CD4-positive, alpha-beta T cell treated with Interleukin-4 for 1 hour (primary cell): Measurements from ENCODE around the gene RAC3.

Experiments
- DNase-seq, 2 donors: peaks; one replicate each; pipeline ENCODE4 v3.0.0-alpha.2; 2020 to 2022

Gene RAC3

DNA sequence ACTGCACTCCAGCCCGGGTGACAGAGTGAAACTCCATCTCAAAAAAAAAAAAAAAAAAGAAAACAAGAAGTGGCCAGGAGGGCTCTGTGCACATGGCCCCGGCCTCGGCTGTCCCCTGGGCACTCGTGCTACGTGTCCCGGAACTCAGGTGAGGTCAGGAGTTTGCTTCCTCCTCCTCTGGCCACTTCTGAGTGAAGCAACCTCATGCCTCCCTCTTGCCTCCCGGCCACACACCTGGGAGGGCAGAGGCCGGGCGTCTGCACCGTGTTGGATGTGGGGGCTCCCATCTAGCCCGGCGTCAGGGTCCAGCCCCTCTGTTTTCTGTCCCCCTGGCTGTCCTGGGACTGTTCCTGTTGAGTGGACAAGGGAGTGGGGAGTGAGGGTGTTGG lies 31.9 kb upstream of the RAC3 start:
- no peak for DNase-seq

DNA sequence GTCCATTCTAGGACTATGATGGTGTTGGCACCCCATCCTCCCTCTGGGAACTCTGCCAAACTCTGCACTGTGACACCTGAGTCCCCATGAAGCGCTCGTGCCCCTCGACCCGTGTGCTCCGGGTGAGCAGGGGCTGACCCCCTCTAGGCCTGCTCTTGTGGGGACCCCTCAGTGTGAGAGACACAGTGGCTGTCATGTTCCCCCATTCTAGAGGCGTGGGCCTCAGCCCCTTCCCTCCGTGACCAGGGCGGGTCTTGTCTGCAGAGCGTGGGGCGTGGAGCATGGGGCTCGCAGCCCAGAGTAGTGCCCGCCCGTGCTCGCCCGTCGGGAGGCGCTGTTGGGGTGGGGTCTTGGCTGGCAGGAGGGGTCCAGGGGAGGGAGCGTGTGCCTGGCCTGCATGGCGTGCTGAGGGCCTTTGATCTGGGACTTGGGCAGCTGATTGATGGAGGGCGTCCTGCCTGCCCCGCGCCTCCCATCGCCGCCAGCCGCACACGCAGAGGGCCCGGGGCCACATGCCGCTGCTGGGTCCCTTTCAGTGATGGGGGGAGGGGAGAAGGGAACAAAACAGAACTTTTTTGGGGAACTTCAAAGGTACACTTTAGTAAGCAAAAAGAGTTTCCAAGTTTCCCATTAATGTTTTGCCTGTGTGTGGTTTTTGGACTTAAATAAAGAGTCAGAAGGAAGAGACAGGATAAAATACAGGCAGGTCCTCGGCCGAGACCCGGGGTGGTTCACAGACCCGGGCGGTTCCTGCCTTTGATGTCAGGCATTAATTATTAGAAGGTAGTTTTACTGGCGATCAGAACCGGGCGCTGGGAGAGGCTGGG lies 31.3 kb upstream of the RAC3 start:
- no peak for DNase-seq

DNA sequence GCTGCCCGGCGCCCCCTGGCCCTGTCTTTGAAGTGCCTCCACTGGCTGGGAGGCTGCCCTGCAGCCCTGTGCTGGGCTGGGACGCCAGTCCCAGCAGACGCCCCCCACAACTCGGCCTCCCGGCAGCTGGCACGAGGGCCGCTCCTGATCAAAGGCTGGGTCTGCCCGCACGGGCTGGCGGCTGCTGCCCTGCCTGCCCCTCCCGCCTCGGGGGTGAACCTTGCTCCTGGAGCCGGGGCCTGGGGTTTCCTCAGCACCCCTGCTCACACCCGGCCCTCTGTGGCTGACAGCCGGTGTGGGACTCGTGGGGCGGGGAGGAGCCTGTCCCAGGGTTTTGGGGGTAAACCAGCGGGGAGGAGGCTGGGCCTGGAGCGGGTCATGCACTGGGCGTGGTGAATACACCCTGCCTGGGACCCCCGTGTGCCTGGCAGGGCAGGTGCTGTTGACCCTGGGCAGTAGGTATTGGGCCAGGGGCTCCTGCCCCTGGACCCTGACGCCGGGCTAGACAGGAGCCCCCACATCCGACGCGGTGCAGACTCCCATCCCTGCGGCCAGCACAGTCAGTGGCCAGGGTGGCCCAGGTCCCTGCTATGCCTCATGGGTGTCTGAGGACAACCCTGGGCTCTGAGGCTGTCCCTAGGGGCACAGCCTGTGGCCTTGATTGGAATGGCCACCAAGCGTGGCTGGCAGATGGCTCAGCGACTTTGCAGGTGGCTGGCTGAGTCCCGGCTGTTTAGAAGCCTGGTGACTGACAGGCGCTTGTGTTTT lies 30.5 kb upstream of the RAC3 start:
- no peak for DNase-seq

DNA sequence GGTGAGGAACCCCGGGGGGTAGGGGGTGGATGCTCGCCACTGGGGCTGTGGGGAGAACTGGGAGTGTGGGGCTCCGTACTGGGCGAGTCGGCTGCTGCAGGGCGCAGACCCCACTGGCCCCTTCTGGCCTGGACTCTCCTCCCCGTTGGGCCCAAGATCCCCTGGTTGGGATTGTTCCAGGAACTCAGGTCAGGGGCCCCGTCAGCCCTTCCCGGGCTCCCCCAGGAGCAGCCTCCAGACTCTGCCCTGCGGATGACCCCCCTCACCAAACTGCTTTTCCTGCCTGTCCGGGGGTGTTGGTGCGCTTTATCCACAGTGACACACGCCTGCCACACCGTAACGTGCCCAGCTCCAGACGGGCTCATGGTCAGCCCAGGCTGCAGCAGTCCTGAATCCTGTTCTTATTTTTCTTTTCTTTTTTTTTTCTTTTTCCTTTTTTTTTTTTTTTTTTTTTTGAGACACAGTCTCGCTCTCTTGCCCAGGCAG lies 29.9 kb upstream of the RAC3 start:
- DNase-seq: no peak

DNA sequence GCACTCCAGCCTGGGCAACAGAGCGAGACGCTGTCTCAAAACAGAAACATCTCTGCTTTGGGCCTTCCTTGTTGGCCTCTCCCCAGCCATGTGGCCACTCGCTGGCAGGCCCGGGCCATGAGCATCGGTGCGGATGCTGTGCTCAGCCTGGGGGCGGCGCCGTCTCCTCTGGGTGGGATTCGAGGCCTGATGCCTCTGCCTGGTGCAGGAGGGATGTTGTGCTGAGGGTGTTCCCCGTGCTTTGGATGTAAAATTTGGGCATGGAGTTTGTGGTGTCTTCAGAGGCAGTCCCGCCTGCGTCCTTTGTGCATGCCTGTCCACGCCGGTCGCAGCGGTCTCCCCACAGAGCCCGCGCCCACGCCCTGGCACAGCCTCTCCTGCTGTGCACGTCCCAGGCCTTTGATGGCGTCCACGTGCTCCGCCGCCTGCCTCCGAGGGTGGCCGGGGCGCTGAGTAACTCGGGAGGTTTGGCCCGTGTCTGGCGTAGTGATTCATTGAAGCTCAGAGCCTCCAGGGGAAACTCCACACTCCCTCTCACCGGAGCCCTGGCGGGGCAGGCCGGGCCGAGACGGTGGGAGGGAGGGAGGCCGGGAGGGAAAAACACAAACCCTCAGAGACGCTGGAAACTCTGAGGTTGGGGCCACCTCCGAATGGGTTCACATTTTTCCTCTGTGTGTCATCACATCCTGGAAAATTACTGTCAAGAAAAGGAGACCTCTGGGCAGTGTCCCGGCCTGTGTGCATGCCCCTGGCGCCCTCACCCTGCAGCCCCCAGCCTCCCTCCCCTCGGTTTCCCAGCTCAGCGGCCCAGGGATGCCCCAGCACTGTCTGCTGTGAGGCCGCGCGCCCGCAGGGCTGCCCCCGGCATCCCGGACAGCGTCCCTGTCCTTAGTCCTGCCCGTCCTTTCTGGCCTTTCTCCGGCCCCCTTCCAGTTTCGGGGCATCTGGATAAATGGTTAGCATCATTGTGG lies 27.8 kb upstream of the RAC3 start:
- DNase-seq: no peak

DNA sequence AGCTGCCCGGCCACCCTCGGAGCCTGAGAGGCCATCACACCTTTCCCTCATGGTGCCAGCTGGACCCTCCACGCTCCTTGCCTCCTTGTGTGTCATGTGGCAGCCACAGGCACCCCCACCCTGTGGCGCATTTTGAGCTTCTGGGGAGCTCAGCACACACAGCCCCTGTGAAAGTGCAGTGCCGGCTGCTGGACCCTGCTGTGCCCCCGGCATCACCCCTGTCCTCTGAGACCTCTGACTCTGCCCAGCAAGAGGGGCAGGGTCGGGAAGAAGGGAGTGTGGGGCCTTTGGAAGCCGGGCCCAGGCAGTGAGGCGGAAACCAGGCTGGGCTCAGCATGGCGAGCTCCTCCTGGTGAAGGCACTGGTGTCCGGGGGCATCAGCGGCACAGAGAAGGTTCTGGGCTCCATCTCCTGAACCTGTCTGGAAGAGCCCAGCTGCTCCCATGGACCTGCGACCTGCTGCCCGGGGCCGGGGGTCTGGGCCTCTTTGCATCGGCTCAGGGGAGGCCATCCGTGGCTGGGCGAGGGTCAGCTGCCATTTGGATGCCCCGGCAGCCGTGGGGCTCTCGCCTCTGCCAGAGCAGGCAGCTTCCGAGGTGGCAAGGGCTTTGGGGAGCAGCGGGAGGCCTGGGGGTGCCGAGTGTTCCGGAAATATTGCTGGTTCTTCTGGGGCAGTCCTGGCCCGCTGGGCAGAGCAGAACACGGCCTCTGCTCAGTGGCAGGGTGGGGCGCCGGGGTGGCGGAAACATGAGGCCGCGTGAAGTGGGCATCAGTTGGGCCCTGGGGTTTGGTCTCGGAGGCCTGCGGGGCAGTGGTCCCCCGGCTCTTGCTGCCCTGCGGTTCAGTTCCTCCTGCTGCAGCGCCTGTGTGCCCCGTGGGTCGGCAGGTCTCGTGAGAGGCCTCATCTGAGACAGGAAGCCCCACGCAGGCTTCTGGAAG lies 26.7 kb upstream of the RAC3 start:
- DNase-seq: no peak

DNA sequence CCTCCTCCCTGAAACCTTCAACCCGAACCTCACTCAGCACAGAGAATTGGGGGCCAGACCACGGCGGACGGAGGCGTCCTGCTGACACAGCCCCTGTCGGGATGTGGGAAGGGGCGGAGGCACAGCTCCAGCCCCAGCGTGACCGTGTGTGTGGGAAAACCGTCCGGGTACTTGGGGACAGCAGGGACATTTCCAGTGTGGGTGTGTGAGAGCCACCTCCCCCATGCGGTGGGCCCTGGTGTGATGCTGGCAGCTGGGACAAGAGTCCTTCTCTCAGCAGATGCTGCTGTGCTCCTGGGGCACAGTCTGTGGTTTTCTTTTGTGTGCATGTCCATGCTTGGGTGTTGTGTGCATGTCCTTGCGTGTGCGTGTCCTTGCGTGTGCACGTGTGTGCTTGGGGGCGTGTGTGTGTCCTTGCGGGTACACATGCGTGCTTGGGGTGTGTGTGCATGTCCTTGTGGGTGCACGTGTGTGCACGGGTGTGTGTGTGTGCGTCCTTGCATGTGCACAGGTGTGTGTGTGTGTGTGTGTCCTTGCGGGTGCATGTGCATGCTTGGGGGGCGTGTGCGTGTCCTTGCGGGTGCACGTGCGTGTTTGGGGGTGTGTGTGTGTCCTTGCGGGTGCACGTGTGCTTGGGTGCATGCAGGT lies 25.7 kb upstream of the RAC3 start:
- no peak for DNase-seq

DNA sequence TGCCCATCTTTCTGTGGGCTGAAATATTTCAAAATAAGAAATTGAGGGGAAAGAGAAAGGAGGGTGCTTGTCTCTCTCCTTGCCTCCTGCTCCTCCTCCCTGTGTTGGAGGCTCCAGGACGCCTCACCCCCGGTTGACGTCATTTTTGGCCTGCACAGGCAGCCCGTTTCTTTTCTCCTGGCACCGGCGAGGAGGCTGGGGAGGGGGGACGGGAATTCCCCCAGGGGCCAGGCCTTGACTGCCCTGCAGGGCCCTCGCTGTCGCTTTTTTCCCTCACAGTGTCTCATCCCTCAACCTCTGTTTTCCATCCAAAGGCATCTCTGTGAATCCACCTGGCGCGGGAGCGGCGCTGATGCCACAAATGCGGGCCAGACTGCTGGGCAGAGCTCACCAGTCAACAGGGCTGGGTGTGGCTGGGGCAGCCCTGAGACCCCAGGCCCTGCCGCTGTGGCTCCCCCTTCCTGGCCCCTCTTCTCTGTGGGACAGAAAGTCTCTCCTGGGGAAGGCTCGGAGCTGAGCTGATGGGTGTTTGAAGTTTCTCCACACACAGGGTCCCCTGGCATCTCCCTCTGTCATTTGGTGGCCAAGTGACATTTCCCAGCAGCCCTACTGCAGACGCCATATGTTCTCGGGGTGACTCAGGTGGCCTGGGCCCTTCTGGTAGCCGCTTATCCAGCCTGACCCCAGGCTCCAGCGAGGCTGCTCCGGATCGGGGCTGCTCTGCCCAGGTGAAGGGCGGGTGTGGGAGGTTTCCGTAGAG lies 24.8 kb upstream of the RAC3 start:
- DNase-seq: no peak

DNA sequence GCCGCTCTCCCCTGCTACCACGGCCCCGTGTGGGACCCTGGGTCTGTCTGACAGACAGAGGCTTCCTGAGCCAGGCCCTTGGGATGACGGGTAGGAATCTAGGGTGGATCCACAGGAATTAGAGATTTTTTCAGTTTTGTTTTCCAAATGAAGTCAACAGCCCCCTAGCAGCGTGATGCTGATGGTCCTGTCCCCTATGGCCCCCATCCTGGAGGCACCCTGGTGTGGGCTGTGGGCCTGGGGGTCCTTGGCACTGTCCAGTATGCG lies 24.3 kb upstream of the RAC3 start:
- DNase-seq: no peak

DNA sequence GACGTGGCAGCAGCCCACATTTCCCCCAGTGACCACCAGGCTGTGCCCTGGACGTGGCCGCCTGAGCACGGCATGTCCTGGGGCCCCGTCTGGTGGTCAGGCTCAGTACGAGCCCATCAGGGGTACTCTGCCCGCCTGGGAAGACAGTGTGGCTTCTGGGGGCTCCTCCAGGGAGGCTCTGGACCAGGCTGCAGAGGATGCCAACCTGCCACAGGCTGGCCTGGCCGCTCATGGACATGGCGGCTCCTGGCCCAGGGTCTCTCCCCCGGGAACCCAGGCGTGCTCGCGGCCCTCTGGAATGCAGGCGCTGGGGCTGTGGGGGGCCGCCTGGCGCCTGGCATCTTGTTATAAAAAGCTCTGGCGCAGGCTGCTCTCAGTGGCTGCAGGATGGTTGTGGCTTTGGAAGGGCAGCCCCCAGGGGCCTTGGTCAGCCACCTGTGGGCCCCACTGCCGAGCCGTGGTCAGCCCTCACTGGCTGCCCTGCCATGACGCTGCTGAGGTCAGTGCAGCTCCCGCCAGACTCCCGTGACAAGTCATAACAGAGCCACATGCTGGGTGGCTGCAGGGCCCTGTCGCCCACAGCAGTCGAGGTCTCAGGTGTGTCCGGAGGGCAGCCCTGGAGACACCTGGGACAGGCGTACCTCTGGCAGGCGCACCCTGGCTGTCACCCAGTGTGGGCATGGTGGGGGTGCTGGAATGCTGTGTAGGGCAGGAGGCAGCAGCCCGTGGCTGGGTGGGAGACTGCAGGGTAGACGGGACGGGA lies 23.8 kb upstream of the RAC3 start:
- DNase-seq: no peak

DNA sequence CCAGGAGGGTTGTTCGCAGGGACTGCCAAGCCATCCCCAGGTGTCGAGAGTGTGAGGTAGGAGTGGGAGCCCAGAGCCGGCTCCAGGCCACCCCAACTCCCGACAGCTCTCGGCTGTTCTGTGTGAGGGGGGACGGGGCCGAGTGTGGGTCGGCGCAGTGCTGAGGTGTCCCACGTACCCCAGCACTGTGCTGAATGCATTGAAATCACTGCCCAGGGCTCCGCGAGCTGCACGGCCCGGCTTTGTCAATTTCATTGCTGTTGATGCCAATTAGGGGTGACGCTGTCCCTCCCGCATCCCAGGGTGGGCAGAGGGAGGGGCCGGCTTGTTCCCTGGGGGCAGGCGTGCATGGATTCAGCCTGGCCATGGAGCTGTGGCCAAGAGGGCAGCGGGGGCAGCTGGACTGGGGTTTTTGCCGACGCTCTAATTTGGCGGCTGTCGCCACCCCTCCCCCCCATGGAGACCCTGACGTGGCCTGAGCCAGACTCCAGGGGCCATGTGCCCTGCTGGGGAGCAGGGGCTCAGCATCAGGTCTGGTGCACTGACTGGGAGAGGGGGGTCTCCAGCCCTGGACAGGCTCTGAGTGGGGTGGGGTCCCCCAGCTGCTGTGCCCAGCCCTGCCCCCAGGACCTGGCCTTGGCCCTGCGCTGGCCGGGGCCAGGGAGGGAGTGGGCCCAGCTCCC lies 23.1 kb upstream of the RAC3 start:
- no peak for DNase-seq

DNA sequence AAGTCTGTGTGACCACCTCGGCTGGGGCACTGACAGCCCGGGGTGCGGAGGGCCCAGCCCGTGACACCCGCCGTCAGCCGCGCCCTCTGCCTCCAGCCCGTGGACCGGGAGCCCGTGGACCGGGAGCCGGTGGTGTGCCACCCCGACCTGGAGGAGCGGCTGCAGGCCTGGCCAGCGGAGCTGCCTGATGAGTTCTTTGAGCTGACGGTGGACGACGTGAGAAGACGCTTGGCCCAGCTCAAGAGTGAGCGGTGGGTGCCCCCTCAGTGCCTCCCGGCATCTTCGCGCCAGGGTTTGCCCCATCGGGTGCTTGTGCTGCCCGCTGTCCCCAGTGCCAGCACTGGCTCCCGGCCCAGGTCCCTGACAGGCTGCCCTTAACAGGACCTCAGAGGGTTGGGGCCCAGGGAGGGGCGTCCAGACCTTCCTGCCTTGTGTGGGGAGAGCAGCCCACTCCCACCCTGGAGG lies 22.5 kb upstream of the RAC3 start:
- no peak for DNase-seq

DNA sequence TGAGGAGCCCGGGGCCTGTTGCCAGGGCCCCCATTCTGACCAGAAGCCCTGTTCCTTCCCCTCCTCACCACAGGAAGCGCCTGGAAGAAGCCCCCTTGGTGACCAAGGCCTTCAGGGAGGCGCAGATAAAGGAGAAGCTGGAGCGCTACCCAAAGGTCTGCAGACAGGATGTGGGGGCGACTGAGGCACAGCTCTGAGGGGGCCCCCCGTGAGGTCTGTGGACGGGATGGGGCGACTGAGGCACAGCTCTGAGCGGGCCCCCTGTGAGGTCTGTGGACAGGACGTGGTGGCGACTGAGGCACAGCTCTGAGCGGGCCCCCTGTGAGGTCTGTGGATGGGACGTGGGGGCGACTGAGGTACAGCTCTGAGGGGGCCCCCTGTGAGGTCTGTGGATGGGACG lies 22.1 kb upstream of the RAC3 start:
- no peak for DNase-seq

DNA sequence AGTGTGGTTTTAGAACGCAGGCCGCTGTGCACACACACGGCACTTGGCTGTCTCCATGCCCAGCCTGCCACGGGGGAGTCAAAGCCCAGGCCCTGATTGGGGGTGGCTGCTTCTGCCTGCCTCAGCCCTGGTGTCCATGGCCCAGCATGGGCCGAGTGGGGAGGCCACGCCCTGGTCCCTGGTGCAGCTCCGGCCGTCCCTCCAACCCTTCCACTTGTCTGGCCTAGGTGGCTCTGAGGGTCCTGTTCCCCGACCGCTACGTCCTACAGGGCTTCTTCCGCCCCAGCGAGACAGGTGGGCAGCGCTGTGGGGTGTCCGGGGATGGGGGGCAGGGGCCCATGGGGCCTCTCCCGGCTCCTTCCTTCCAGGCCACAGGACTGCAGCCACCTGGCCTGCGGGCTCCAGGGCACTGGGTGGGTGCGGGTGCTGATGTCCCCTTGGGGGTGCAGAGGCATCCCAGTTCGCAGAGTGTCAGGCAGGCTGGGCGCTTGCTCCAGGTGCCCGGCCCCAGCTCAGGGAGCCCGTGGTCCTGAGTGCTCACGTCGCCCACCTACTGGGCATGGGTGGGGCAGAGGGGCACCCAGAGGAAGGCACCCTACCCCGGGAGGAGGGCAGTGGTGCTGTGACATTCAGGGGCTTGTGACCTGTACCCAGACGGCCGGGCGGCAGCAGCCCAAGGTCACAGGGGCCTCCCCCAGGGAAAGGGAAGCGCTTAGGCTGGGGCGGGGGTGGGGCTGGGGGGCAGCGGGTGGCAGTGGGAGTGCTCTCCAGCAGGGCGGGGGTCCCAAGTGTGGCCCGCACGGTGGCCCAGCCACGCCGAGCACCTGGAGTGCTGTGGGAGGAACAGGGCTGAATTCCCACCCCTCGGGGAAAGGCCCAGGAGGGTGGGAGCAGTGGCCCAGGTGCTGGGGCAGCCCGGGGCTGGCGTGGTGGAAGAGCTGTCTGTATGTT lies 20.6 kb upstream of the RAC3 start:
- no peak for DNase-seq

DNA sequence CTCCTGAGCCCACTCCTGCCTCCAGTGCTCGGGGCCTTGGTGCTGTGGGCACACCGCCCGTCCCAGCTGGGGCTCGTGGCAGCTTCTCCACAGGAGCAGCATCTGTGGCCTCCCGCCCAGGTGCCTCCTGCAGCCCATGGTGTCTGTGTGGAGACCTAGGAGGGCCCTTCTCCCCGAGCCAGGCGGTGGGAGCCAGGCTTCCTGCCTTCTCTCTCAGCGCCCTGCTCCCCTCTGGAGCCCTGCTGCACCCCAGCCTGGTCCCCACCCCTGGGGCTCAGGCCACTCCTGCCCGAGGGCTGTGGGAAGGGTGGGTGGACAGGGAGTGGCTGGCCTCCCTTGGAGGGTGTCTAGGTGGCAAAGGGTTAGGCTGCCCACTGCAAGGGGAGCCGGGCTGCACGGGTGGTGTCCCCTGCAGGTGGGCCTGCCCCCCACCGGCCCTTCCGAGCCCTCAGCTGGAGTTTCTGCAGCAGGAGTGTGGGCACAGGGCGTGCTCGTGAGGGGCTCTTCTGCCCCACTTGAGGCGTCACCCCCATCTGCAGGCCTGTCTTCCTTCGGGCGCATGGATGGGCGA lies 19.8 kb upstream of the RAC3 start:
- DNase-seq: no peak

DNA sequence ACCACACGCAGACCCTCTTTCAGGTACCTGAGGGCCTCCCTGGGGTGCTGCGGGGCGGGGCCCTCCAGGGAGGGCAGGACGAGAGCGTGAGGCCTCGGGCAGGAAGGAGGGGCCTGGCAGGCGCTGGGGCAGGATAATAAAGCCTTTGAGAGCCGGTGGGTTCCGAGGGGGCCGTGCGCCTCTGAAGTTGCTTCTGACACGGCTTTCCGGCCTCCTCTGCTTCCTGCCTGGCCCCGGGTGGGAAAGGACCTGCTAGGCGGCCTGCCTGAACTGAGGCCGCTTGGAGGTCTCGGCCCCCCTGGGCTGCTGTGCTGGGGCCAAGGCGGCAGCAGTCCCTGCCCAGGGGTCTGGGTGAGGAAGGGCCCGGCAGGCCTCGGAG lies 19.2 kb upstream of the RAC3 start:
- no peak for DNase-seq

DNA sequence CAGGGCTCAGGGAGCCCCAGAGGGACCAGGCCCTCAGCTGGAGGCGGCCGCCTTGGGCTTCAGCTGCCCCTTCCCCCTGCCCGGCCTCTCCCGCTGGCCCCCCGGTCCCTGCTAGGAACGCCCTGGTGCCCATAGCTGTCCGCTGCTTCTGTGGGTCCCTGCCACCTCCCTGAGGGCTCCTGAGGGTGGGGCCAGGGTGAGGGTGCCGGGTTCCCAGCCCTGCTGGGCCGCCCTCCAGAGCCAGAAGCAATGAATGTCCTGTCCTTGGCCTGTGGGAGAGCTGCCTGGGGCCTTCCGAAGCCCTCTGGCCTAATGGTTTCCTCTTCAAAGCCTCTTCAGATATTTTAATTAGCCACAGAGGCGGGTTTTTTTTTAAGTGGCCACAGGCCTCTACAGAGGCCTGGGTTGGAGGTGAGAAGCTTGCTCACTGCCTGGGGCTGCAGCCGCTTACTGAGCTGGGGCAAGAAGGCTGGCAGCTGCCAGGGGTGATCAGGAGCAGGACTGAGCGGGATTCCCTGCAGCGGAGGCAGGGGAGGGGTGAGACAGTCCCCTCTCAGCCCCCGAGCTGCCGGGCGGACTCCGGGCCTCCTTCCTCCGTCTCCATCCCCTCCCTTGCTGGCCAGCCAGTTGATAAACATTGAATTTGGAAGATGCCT lies 18.7 kb upstream of the RAC3 start:
- DNase-seq: no peak
